HepG2 (cell line): ENCODE results near the gene RPRML. TPM values are rescaled to one million over a fixed set of nuclear protein-coding genes. Genes with fewer than 3 reads are reported as not detected.

Experiments used
- ATAC-seq: fragments of 200-7000 bp; cut with Tn5 transposase; 3 replicates; pipeline ENCODE4 v1.9.1; 2020; ENCODE audit warnings: mild to moderate bottlenecking, moderate library complexity
- BruUV-seq: library from RNA; stranded (reverse); fragments of 400-500 nt; replicated peaks from 2 replicates; lab custom pipeline; 2021; lab: Mats Ljungman, UMichigan
- CTCF ChIA-PET: fragments of 300-600 bp; formaldehyde crosslinking; extraction: SDS; loops from one replicate; lab custom pipeline; 2021; ENCODE audit warnings: low total read pairs, inconsistent platforms, low intra/inter-chr PET ratio; lab: Yijun Ruan, JAX
- POLR2A ChIA-PET: fragments of 350-600 bp; sonication (Branson Sonifier 250); formaldehyde crosslinking; loops from one replicate; lab custom pipeline; 2020; ENCODE audit warnings: antibody characterized with exemption, inconsistent platforms; lab: Yijun Ruan, JAX
- DNase-seq: peaks from one replicate; pipeline ENCODE4 v3.0.0-alpha.2; 2015; ENCODE audit warnings: low spot score
- FAIRE-seq: peaks from 3 replicates; lab custom pipeline; 2011; peaks lifted over from hg19 to GRCh38; lab: Jason Lieb, UNC
- H2AFZ ChIP-seq: one replicate; pipeline ENCODE4 v1.6.1; 2011; ENCODE audit warnings: low read length, inconsistent platforms
- H3K27ac ChIP-seq: fragments of 300-600 bp; 3 replicates; pipeline ENCODE4 v1.8.0; 2011; ENCODE audit warnings: mixed run types, mild to moderate bottlenecking, mixed read lengths, low read length, inconsistent platforms; ENCODE audit not compliant: insufficient read depth; ENCODE audit errors: extremely low read length
- H3K27me3 ChIP-seq, 2 experiments: fragments of 200-600 bp in 1 of 2; 2 replicates in 1 of 2; 3 replicates in 1 of 2; pipeline versions ENCODE4 v1.6.0 to v1.8.0; 2011; ENCODE audit warnings: low read length in 2 of 2, mild to moderate bottlenecking in 2 of 2, moderate library complexity in 2 of 2, inconsistent platforms in 1 of 2; ENCODE audit not compliant: insufficient read depth in 2 of 2, control insufficient read depth in 1 of 2
- H3K36me3 ChIP-seq, 2 experiments: fragments of 200-600 bp in 1 of 2; replicated peaks in 1 of 2; 2 replicates in 1 of 2; 3 replicates in 1 of 2; pipeline versions ENCODE4 v1.5.1 to v1.8.0; 2011; ENCODE audit warnings: low read length in 2 of 2, inconsistent platforms in 1 of 2; ENCODE audit not compliant: insufficient read depth in 2 of 2, control insufficient read depth in 1 of 2
- H3K4me1 ChIP-seq: 2 replicates; pipeline ENCODE4 v1.5.1; 2012; ENCODE audit warnings: low read length, inconsistent platforms; ENCODE audit not compliant: insufficient read depth
- H3K4me2 ChIP-seq: 2 replicates; pipeline ENCODE4 v1.6.0; 2011; ENCODE audit warnings: low read depth, low read length, inconsistent platforms
- H3K4me3 ChIP-seq, 3 experiments: fragments of 200-600 bp in 1 of 3; sonication (generic), shearing (Covaris generic) in 1 of 3; replicated peaks in 1 of 3; 2 replicates each; pipeline ENCODE4 v1.5.1; 2011 to 2016; ENCODE audit warnings: low read length in 3 of 3, inconsistent platforms in 2 of 3, low read depth in 2 of 3, mild to moderate bottlenecking in 2 of 3, control low read depth in 1 of 3, mixed read lengths in 1 of 3; ENCODE audit not compliant: insufficient read depth in 1 of 3
- H3K79me2 ChIP-seq: one replicate; pipeline ENCODE4 v1.6.1; 2011; ENCODE audit warnings: low read length, inconsistent platforms; ENCODE audit not compliant: insufficient read depth
- H3K9ac ChIP-seq: 2 replicates; pipeline ENCODE4 v1.6.0; 2011; ENCODE audit warnings: mild to moderate bottlenecking, low read depth, low read length, inconsistent platforms; ENCODE audit not compliant: insufficient read depth
- H3K9me3 ChIP-seq: 2 replicates; pipeline ENCODE4 v1.5.1; 2012; ENCODE audit warnings: mild to moderate bottlenecking, low read length
- H4K20me1 ChIP-seq: 2 replicates; pipeline ENCODE4 v1.6.0; 2011; ENCODE audit warnings: inconsistent platforms, mild to moderate bottlenecking, low read length, moderate library complexity; ENCODE audit not compliant: insufficient read depth
- AGO1 ChIP-seq: fragments of 200-400 bp; formaldehyde crosslinking; IDR thresholded peaks from 2 replicates; pipeline ENCODE4 v1.6.1; 2017; ENCODE audit warnings: mild to moderate bottlenecking, low read depth, low read length, moderate library complexity; ENCODE audit not compliant: poor library complexity, severe bottlenecking
- EED ChIP-seq: sonication (generic); formaldehyde crosslinking; IDR thresholded peaks from 2 replicates; pipeline ENCODE4 v1.5.0; 2020; ENCODE audit warnings: mild to moderate bottlenecking, missing genetic modification reagents
- JUNB ChIP-seq: sonication (generic); formaldehyde crosslinking; IDR thresholded peaks from 2 replicates; pipeline ENCODE4 v1.8.0; 2022; ENCODE audit warnings: missing genetic modification reagents, mild to moderate bottlenecking, borderline replicate concordance
- MED8 ChIP-seq: sonication (generic); formaldehyde crosslinking; IDR thresholded peaks from 2 replicates; pipeline ENCODE4 v1.8.1; 2023; ENCODE audit warnings: mild to moderate bottlenecking, missing genetic modification reagents; ENCODE audit not compliant: insufficient replicate concordance
- NCOA2 ChIP-seq: sonication (generic); formaldehyde crosslinking; IDR thresholded peaks from 2 replicates; pipeline ENCODE4 v1.8.0; 2022; ENCODE audit warnings: inconsistent platforms
- RELA ChIP-seq: sonication (generic); formaldehyde crosslinking; IDR thresholded peaks from 2 replicates; pipeline ENCODE4 v1.4.0; 2020; ENCODE audit warnings: missing genetic modification reagents
- SMYD3 ChIP-seq: sonication (generic); formaldehyde crosslinking; IDR thresholded peaks from 2 replicates; pipeline ENCODE4 v1.8.1; 2023; ENCODE audit warnings: mild to moderate bottlenecking, missing genetic modification reagents
- SRSF1 ChIP-seq: fragments of 200-400 bp; formaldehyde crosslinking; optimal IDR thresholded peaks from 2 replicates; pipeline ENCODE3; 2017; ENCODE audit warnings: mild to moderate bottlenecking, low read depth, low read length, moderate library complexity
- TBP ChIP-seq: sonication (generic); formaldehyde crosslinking; IDR thresholded peaks from 2 replicates; pipeline ENCODE4 v1.5.0; 2020; ENCODE audit warnings: missing genetic modification reagents
- TOE1 ChIP-seq: sonication (generic); formaldehyde crosslinking; IDR thresholded peaks from 2 replicates; pipeline ENCODE4 v1.4.0; 2020; ENCODE audit warnings: mild to moderate bottlenecking, missing genetic modification reagents
- ZNF337 ChIP-seq: sonication (generic); formaldehyde crosslinking; IDR thresholded peaks from 2 replicates; pipeline ENCODE4 v1.5.1; 2020; ENCODE audit warnings: missing genetic modification reagents, low read depth, mild to moderate bottlenecking, borderline replicate concordance
- WGBS: methylation state at CpG from one replicate; pipeline ENCODE4 v1.1.6; 2017; ENCODE audit warnings: low lambda C conversion rate; 5-methylcytosine and 5-hydroxymethylcytosine counted together
- in situ Hi-C: cut with HindIII; loops from 2 replicates; pipeline ENCODE4 v1.10.0; 2017; ENCODE audit warnings: low pct_unique_long_range_greater_than_20kb; ENCODE audit not compliant: extremely low pct_ligation_motif_present
- intact Hi-C: fragments of 100-400 bp; cut with micrococcal nuclease; formaldehyde crosslinking; loops from one replicate; pipeline ENCODE4 v1.10.0; 2022; ENCODE audit not compliant: unreplicated experiment
- polyA plus RNA-seq, 8 experiments: library from polyadenylated mRNA; depleted of rRNA in 3 of 8; stranded (reverse) in 7 of 8; unstranded in 1 of 8; fragments of >200 nt; fragmentation: Illumina TruSeq in 4 of 8; extraction: Trizol in 4 of 8; gene quantifications; 2 replicates each; pipeline versions ENCODE4 v1.2.1 to v1.2.3, GENCODE V29; 2011 to 2016; ENCODE audit warnings: low read depth in 4 of 8, missing spikeins in 1 of 8, mixed read lengths in 1 of 8; ENCODE audit not compliant: insufficient read depth in 1 of 8
- total RNA-seq, 5 experiments: library from RNA; depleted of rRNA; stranded (reverse); fragments of >200 nt; fragmentation: Illumina TruSeq; extraction: Trizol; gene quantifications; 2 replicates each; pipeline ENCODE4 v1.2.3, GENCODE V29; 2016; ENCODE audit warnings: low read depth in 1 of 5
- TF ChIP-seq, protein P1 (sequence below): sonication (generic); formaldehyde crosslinking; conservative IDR thresholded peaks from 2 replicates; pipeline ENCODE4 v1.4.0; 2020; ENCODE audit warnings: missing genetic modification reagents
- TF ChIP-seq, protein P2 (sequence below): IDR thresholded peaks from 2 replicates; pipeline ENCODE4 v1.6.1; 2016; ENCODE audit warnings: missing biosample characterization, missing genetic modification reagents, low read depth
- TF ChIP-seq, protein P3 (sequence below): sonication (generic); formaldehyde crosslinking; IDR thresholded peaks from 2 replicates; pipeline ENCODE4 v1.4.0; 2020; ENCODE audit warnings: low read depth, mild to moderate bottlenecking, missing genetic modification reagents

RPRML gene
- total and polyA plus RNA-seq, 2 of the 13 experiments (the other 11 are each of a cell fraction or from before 2014, with no cell fraction given), result not detected

DNA sequence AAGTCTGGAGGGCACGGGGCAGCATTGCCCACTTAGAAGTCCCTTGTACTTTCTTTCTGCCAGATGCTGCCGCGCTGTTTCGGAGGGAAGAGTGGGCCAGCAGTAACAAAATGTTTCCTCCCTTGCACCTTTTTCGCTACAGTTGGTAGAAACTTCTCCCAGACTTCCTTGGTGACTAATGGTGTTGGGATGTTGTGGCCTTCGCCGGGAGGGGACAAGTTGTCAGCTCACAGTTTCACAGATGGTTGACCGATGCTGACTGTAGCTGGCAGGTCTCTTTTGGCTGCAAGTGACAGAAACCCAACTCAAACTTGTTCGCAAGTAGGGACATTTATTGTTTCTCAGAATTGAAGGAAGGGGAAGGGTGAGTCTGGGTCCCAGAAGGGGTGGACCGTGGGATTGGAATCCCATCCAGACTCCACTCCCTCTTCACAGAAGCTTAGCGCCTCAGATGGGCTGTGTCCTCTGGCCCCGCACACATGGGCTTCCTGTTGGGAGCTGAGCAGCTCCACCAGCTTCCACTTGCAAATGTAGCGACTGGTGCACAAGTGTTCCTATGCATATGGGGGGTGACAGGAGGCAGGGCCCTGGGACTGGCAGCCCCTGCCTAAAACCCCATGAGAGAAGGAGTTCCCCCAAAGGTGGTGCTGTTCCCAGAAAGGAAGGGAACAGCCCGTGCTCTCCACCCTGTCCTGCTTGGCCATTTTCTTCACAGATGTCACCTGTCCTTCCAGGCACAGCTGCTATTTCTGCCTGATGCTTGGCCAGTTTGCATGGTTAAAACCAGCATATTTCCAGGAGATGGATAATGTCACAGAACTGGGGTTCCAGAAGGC, 30.9 kb upstream of the RPRML start:
- Histone ChIP-seq H3K4me1 (no peaks in the 10 kb centered on the region), H3K9ac (no peak overlapping the region), H3K79me2 (no peaks in the 10 kb centered on the region), H3K9me3 (no peaks in the 10 kb centered on the region), H3K27me3 (no peaks in the 10 kb centered on the region), H3K4me2 (no peak overlapping the region), H4K20me1 (no peaks in the 10 kb centered on the region), H3K27ac (no peak overlapping the region), H3K36me3 (no peaks in the 10 kb centered on the region), H3K4me3 (no peak overlapping the region)
- DNase-seq, result no peak
- no peak; the same call in 1 of the 3 replicates for ATAC-seq
- intact Hi-C loops, result no loop called here
- BruUV-seq, result no TSS peak
- POLR2A ChIA-PET, result no interaction called here
- no peak for FAIRE-seq
- 89% methylated on average over 14 of the region's 14 CpGs for WGBS
- CTCF ChIA-PET, result no interaction called here
- no peak for TF ChIP-seq EED (CRISPR knock-in tag)
- TF ChIP-seq, all 625 proteins: peak for 0
- no peak overlapping the region for H2AFZ ChIP-seq
- in situ Hi-C loops, result no loop called here

DNA sequence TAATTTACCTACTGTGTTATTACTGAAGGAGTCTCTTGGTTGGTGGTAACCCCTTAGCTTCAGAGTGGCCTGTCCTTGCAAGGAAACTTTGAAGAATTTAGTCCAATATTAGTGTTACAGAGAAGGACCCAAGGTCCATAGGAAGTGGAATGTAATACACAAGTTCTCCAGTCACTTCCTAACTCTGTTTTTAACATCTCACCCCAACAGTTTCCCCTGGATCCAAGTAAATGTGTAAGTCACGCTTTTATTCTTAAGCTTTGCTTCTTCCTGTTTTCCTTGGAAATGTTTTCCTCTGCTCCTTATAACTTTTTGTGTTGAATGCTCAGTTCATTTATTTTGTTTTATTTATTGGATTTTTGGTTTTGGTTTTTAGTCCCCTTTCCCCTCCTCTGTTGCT, 25.9 kb upstream of the RPRML start:
- FAIRE-seq, result no peak
- POLR2A ChIA-PET, result no interaction called here
- intact Hi-C loops, result no loop called here
- TF ChIP-seq, protein P1, sequence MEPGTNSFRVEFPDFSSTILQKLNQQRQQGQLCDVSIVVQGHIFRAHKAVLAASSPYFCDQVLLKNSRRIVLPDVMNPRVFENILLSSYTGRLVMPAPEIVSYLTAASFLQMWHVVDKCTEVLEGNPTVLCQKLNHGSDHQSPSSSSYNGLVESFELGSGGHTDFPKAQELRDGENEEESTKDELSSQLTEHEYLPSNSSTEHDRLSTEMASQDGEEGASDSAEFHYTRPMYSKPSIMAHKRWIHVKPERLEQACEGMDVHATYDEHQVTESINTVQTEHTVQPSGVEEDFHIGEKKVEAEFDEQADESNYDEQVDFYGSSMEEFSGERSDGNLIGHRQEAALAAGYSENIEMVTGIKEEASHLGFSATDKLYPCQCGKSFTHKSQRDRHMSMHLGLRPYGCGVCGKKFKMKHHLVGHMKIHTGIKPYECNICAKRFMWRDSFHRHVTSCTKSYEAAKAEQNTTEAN (CRISPR knock-in tag), result no peak
- TF ChIP-seq SRSF1, result no peak
- TF ChIP-seq, protein P2, sequence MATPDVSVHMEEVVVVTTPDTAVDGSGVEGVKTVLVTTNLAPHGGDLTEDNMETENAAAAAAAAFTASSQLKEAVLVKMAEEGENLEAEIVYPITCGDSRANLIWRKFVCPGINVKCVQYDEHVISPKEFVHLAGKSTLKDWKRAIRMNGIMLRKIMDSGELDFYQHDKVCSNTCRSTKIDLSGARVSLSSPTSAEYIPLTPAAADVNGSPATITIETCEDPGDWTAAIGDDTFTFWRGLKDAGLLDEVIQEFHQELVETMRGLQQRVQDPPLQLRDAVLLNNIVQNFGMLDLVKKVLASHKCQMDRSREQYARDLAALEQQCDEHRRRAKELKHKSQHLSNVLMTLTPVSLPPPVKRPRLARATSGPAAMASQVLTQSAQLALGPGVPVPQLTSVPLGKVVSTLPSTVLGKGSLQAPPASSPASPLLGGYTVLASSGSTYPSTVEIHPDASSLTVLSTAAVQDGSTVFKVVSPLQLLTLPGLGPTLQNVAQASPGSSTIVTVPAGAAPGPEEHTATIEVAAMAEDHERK, result no peak
- no peak for TF ChIP-seq JUNB (CRISPR knock-in tag)
- no peak for TF ChIP-seq AGO1
- TF ChIP-seq, protein P3, sequence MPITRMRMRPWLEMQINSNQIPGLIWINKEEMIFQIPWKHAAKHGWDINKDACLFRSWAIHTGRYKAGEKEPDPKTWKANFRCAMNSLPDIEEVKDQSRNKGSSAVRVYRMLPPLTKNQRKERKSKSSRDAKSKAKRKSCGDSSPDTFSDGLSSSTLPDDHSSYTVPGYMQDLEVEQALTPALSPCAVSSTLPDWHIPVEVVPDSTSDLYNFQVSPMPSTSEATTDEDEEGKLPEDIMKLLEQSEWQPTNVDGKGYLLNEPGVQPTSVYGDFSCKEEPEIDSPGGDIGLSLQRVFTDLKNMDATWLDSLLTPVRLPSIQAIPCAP, result no peak
- TF ChIP-seq ZNF337 (CRISPR knock-in tag), result no peak
- TF ChIP-seq SMYD3 (CRISPR knock-in tag), result no peak
- no peak for TF ChIP-seq TBP (CRISPR knock-in tag)
- no peak for TF ChIP-seq TOE1 (CRISPR knock-in tag)
- TF ChIP-seq RELA (CRISPR knock-in tag), result no peak
- no peak for TF ChIP-seq MED8 (CRISPR knock-in tag)
- TF ChIP-seq NCOA2 (CRISPR knock-in tag), result no peak

More for the DNA sequence above, 25.9 kb upstream of the RPRML start:
- CTCF ChIA-PET, result no interaction called here
- Histone ChIP-seq H3K36me3 (no peaks in the 10 kb centered on the region), H2AFZ (no peak overlapping the region), H3K9ac (no peak overlapping the region), H3K79me2 (no peaks in the 10 kb centered on the region), H3K4me1 (peaks cover 8% of the 10 kb centered on the region), H3K4me2 (no peak overlapping the region), H3K27ac (no peak overlapping the region), H4K20me1 (no peaks in the 10 kb centered on the region), H3K9me3 (no peaks in the 10 kb centered on the region), H3K4me3 (no peak overlapping the region), H3K27me3 (no peaks in the 10 kb centered on the region)
- BruUV-seq, result no TSS peak
- WGBS, result 94% methylated on average over 1 of the region's 1 CpG
- DNase-seq (no peak), ATAC-seq (no peak)
- in situ Hi-C loops, result loop anchor here (5.0 kb wide), 1 partner anchor 63 kb away; no protein-coding TSS in a partner anchor
